Thymus (tissue), 14 donors: ENCODE data around the gene TAF11L2. TPM values are rescaled to one million over a fixed set of nuclear protein-coding genes. Genes with fewer than 3 reads are reported as not detected.
"Not testable (repeated sequence)": the region's sequence is repeated elsewhere in the genome, so short reads cannot be mapped to it uniquely, and the experiment has no call there.

ENCODE experiments used
- DNase-seq, 9 donors: peaks; one replicate each; pipeline ENCODE4 v3.0.0-alpha.2; 2013; ENCODE audit warnings: low spot score in 9 of 9, low read depth in 6 of 9, missing footprints in 1 of 9
- H3K27ac ChIP-seq, 2 donors: one replicate each; pipeline ENCODE4 v1.5.1; 2013; ENCODE audit warnings: control low read depth in 1 of 2, low read depth in 1 of 2, low read length in 1 of 2, mild to moderate bottlenecking in 1 of 2, moderate library complexity in 1 of 2
- H3K27me3 ChIP-seq, 2 donors: one replicate each; pipeline ENCODE4 v1.5.1; 2013; ENCODE audit warnings: low read length in 1 of 2; ENCODE audit not compliant: control insufficient read depth in 2 of 2, insufficient read depth in 1 of 2
- H3K36me3 ChIP-seq, 2 donors: one replicate each; pipeline ENCODE4 v1.5.1; 2013; ENCODE audit warnings: low read length in 1 of 2, mild to moderate bottlenecking in 1 of 2, moderate library complexity in 1 of 2; ENCODE audit not compliant: control insufficient read depth in 2 of 2, insufficient read depth in 2 of 2
- H3K4me1 ChIP-seq, 2 donors: one replicate each; pipeline ENCODE4 v1.5.1; 2013; ENCODE audit warnings: low read length in 2 of 2; ENCODE audit not compliant: control insufficient read depth in 2 of 2, insufficient read depth in 2 of 2
- H3K4me3 ChIP-seq, 2 donors: one replicate each; pipeline ENCODE4 v1.5.1; 2013; ENCODE audit warnings: low read length in 2 of 2, control low read depth in 1 of 2, mild to moderate bottlenecking in 1 of 2
- H3K9me3 ChIP-seq, 2 donors: one replicate each; pipeline ENCODE4 v1.5.1; 2013; ENCODE audit warnings: low read length in 1 of 2, mild to moderate bottlenecking in 1 of 2; ENCODE audit not compliant: control insufficient read depth in 2 of 2, insufficient read depth in 1 of 2
- WGBS: extraction: QIAGEN DNeasy Blood & Tissue Kit; methylation state at CpG from one replicate; pipeline ENCODE4 v1.1.7; 2013; 5-methylcytosine and 5-hydroxymethylcytosine counted together
- long read RNA-seq, 10 donors: transcript quantifications; one replicate each; lab custom pipeline, GENCODE V29; 2026
- polyA plus RNA-seq: library from polyadenylated mRNA; stranded (reverse); fragments of 200-250 nt; gene quantifications from one replicate; pipeline ENCODE4 v1.2.3, GENCODE V29; 2013
- total RNA-seq: library from RNA; stranded (reverse); fragments of 120-200 nt; gene quantifications from one replicate; pipeline ENCODE4 v1.2.4, GENCODE V29; 2013
- donor health status: healthy.

Gene TAF11L2
- not detected for total RNA-seq
- polyA plus RNA-seq: 0.18 TPM
- long read RNA-seq, donor 1: 0 reads
- long read RNA-seq, donor 2: 0 reads
- long read RNA-seq, donor 3: 0 reads
- long read RNA-seq, donor 4: 0 reads
- long read RNA-seq, donor 5: 0 reads
- long read RNA-seq, donor 6: 0 reads
- long read RNA-seq, donor 7: 0 reads
- long read RNA-seq, donor 8: 0 reads
- long read RNA-seq, donor 9: 0 reads
- long read RNA-seq, donor 10: 0 reads

GRCh38 chr5:17497931-17498330 lies at the start of gene TAF11L2:
TAF11L2 (plus strand) TSS chr5:17498231.
- 91% methylated on average over 8 of the region's 8 CpGs for WGBS
- not testable (repeated sequence) for H3K27ac ChIP-seq, H3K4me3 ChIP-seq, H3K36me3 ChIP-seq, H3K4me1 ChIP-seq, DNase-seq, H3K9me3 ChIP-seq, H3K27me3 ChIP-seq

GRCh38 chr5:17448877-17449276 lies 49.2 kb upstream of the TAF11L2 start:
- H3K27me3 ChIP-seq: no peaks in the 10 kb centered on the region
- no peaks in the 10 kb centered on the region for H3K4me1 ChIP-seq
- no peak overlapping the region for H3K4me3 ChIP-seq
- no peak for DNase-seq
- H3K27ac ChIP-seq: no peak overlapping the region
- no peaks in the 10 kb centered on the region for H3K9me3 ChIP-seq
- H3K36me3 ChIP-seq: no peaks in the 10 kb centered on the region
- 94% methylated on average over 3 of the region's 3 CpGs for WGBS

DNA sequence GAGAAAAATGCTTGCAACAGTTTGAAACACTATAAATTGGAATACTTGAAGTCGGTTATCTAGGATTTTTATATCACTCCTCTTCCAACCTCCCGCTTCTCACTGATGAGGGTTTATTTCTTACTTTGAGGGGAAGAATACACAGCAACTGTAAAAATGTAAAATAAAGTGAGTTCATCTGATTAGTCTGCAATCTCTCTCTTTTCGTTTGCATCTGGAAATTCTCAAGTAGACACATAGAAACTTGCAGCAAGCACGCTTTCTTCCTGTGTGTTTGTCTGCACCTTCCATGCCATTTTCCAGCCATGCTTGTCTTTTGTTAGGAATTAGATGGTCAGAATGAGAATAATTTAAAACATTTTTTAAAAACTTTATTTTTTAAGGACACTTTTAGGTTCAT lies 45.1 kb upstream of the TAF11L2 start:
- Histone ChIP-seq H3K4me1 (no peaks in the 10 kb centered on the region), H3K27me3 (no peaks in the 10 kb centered on the region), H3K4me3 (no peak overlapping the region), H3K9me3 (no peaks in the 10 kb centered on the region), H3K36me3 (no peaks in the 10 kb centered on the region), H3K27ac (no peak overlapping the region)
- no peak for DNase-seq
- 92% methylated on average over 4 of the region's 4 CpGs for WGBS

- no peaks in the 10 kb centered on the region for H3K9me3 ChIP-seq
- H3K4me3 ChIP-seq: no peak overlapping the region
- DNase-seq: no peak
- no peaks in the 10 kb centered on the region for H3K36me3 ChIP-seq
- 88% methylated on average over 3 of the region's 3 CpGs for WGBS
- H3K4me1 ChIP-seq: no peaks in the 10 kb centered on the region
- H3K27me3 ChIP-seq: no peaks in the 10 kb centered on the region
- H3K27ac ChIP-seq: no peak overlapping the region
Observed at GRCh38 chr5:17455942-17456341, 42.1 kb upstream of the TAF11L2 start.

GRCh38 chr5:17461793-17462192 lies 36.2 kb upstream of the TAF11L2 start:
- H3K36me3 ChIP-seq: no peaks in the 10 kb centered on the region
- H3K4me3 ChIP-seq: no peak overlapping the region
- WGBS: 97% methylated on average over 6 of the region's 6 CpGs

GRCh38 chr5:17463653-17464052 lies 34.4 kb upstream of the TAF11L2 start:
- Histone ChIP-seq H3K4me3 (no peak overlapping the region), H3K4me1 (no peaks in the 10 kb centered on the region), H3K27me3 (no peaks in the 10 kb centered on the region), H3K27ac (no peak overlapping the region), H3K9me3 (peaks cover 2% of the 10 kb centered on the region in 2 donors), H3K36me3 (no peaks in the 10 kb centered on the region)
- 78% methylated on average over 5 of the region's 5 CpGs for WGBS
- no peak for DNase-seq

More at GRCh38 chr5:17461793-17462192, 36.2 kb upstream of the TAF11L2 start:
- no peak for DNase-seq
- H3K4me1 ChIP-seq: no peaks in the 10 kb centered on the region
- H3K9me3 ChIP-seq: peaks cover 2% of the 10 kb centered on the region in 2 donors
- H3K27ac ChIP-seq: no peak overlapping the region
- H3K27me3 ChIP-seq: no peaks in the 10 kb centered on the region

GRCh38 chr5:17470064-17470463 lies 28.0 kb upstream of the TAF11L2 start:
- Histone ChIP-seq H3K4me3 (no peak overlapping the region), H3K27ac (no peak overlapping the region)

DNA sequence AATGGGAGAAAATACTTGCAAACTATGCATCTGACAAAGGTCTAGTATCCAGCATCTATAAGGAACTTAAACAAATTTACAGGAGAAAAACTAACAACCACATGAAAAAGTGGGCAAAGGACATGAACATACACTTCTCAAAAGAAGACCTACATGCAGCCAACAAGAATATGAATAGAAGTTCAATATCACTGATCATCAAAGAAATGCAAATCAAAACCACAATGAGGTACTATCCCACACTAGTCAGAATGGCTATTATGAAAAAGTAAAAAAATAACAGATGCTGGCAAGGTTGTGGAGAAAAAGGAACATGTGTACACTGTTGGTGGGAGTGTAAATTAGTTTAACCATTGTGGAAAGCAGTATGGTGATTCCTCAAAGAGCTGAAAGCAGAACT lies 23.0 kb upstream of the TAF11L2 start:
- not testable (repeated sequence) for H3K4me3 ChIP-seq, H3K27me3 ChIP-seq, DNase-seq, H3K36me3 ChIP-seq, H3K9me3 ChIP-seq, H3K27ac ChIP-seq, H3K4me1 ChIP-seq

More at GRCh38 chr5:17470064-17470463, 28.0 kb upstream of the TAF11L2 start:
- Histone ChIP-seq H3K27me3 (no peaks in the 10 kb centered on the region), H3K4me1 (no peaks in the 10 kb centered on the region), H3K36me3 (no peaks in the 10 kb centered on the region), H3K9me3 (no peaks in the 10 kb centered on the region)
- no peak for DNase-seq

DNA sequence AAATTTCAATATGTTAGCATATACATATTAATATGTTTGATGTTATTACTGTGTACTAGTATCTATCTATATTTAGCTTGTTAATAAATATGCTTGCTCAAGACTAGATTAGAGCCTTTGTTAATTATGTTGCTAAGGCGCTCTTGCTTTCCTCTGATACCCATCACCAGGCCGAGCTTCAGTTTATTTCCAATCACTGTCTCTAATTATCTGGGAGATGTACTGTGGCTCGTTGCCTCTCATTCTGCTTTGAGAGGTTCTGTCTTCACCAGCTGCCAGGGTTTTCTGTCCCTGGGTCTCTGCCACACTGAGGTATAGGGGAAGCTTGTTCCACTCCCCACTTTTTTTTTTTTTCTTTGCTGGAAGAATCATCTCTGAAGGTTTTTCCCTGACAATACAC lies 21.0 kb upstream of the TAF11L2 start:
- WGBS: 96% methylated on average over 3 of the region's 3 CpGs

More for the DNA sequence above, 21.0 kb upstream of the TAF11L2 start:
- no peaks in the 10 kb centered on the region for H3K27me3 ChIP-seq
- no peaks in the 10 kb centered on the region for H3K36me3 ChIP-seq
- no peak for DNase-seq
- no peaks in the 10 kb centered on the region for H3K4me1 ChIP-seq
- no peak overlapping the region for H3K4me3 ChIP-seq
- H3K9me3 ChIP-seq: no peaks in the 10 kb centered on the region
- H3K27ac ChIP-seq: no peak overlapping the region
